SIG-M5 treated with dmso at 0.1 percent for 504 hours (cell line): ENCODE measurements around the gene HAO1.
A peak's percentile ranks its signal among the peaks of the same experiment; 100 is the strongest.
"Not testable (repeated sequence)": the region's sequence is repeated elsewhere in the genome, so short reads cannot be mapped to it uniquely, and the experiment has no call there.

Source experiments
- DNase-seq: peaks from one replicate; lab custom pipeline; 2025; ENCODE audit not compliant: unreplicated experiment; lab: John Stamatoyannopoulos, UW

HAO1 gene

GRCh38 chr20:7940341-7940740 lies at the start of gene HAO1:
Gene HAO1, minus strand, starts transcription at chr20:7940458. Its CDS starts 36 bp downstream, at chr20:7940422.
- DNase-seq, result no peak

DNA sequence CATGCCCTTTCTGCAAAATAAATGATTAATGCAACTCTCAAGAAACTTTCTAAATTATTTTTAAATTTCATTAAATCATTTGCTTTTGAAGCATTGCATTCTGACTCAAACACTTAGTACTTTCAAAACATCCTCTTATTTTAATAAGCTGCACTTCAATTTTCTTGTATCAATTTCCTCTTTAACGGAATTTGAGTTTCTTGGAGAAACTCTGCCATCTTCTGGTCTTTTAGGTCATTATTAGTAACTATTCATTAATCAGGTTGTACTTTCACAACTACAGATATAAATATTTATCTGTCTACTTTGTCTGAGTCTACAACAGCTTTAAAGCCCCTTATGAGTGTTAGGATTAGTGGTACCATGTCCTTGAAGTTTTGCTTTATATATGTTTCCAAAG lies 49.1 kb upstream of the HAO1 start:
- no peak for DNase-seq

DNA sequence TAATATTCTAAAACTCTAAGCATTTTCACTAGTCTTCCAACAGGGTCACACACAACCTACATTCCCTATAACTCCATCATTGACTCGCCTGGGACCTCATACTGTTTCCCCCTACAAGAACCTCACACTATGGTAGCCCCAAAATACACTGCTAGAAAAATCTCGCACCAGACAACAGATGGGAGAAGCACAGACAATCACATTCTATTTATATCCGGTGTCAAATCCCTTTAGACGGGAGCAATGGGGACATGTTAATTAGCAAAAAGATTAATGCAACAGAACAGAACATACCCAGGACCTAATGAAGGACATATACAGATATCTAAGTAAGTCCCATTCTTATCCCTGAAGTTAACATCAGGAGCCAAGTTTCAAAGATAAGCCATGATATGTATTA lies 45.7 kb upstream of the HAO1 start:
- no peak for DNase-seq

- no peak for DNase-seq
Observed at GRCh38 chr20:7984192-7984591, 43.9 kb upstream of the HAO1 start.

DNA sequence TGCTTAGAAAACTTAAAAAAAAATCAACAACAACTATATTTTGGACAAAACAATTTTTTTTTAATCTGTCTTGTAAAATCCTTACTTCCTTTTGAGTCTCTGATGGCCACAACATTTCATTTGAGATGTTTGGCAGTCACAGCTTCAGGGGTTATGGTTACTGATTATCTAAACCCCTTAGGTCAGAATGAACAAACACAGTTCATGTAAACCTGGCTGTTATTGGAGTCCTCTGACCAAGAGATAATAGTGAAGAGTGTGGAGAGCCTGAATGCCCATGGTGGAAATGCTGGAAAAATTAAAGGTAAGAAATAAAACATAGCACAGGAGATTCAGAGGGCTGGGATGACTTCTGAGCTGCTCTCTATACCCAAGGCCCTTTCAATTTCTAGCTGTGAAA lies 41.1 kb upstream of the HAO1 start:
- no peak for DNase-seq

DNA sequence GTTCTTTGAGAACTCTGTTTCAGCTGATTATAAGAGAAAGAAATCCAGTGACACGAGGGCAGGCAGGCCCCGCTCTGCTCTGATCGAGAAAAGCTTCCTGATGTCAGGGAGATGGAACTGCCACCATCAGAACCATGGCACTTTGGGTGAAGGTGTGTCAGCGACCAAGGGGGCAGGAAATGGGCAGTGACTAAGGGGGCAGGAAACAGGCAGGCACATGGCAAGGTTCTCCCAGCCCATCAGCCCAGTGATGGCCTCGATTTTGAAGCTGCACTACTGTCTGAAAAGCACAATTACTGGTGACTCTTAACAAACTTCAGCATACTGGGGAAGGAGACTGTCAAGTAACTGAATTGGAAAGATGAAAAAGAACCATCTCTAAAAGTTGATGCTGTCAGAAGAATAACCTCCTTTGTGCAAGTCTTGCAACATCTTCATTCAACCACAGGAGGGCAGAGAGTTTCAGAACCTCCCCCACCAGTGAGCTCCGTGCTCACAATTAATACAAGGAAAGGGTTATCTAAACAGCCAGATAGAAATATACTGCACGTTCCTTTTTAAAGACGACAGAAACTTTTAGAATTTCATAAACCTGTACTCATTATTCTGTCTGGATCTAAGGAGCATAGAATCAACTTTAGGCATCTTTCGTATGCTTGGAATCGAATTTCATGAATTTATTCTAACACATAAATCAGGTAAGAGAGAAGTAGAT lies 40.2 kb upstream of the HAO1 start:
- DNase-seq, result peak; percentile 64

- DNase-seq, result no peak
Observed at GRCh38 chr20:7977709-7978108, 37.5 kb upstream of the HAO1 start.

- no peak for DNase-seq
Observed at GRCh38 chr20:7975851-7976414, 35.7 kb upstream of the HAO1 start.

DNA sequence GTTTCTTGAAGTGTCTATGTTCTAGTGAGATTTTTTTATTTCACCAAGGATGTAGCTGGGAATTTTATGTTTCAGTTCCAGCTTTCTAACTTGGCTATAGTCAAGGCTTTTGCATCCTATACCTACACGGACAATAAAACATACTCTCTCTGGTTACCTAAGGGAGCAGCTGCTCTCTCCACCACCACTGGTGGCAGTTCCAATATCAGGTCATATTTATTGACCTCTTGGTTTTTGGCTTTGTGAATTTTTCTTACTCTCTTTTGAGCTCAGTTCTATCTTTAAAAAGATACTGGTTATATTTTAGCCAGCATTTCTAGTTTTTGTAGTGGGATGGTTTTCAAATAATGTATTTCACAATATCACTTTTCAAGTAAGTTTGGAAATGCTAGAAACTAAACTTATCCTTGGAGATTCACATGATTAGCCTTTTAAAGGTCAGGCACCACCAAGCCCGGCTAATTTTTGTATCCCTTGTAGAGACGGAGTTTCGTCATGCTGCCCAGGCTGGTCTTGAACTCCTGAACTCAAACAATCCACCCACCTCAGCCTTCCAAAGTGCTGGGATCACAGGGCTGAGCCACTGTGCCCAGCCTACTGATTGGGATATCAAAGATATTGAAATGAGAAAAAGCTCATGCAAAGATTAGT lies 34.7 kb upstream of the HAO1 start:
- no peak for DNase-seq

GRCh38 chr20:7971536-7972280 lies 31.4 kb upstream of the HAO1 start:
- DNase-seq, result no peak

GRCh38 chr20:7967199-7967844 lies 27.1 kb upstream of the HAO1 start:
- DNase-seq, result no peak

GRCh38 chr20:7966176-7966575 lies 25.9 kb upstream of the HAO1 start:
- no peak for DNase-seq

- no peak for DNase-seq
Observed at GRCh38 chr20:7959484-7959883, 19.2 kb upstream of the HAO1 start.

GRCh38 chr20:7956561-7956960 lies 16.3 kb upstream of the HAO1 start:
- DNase-seq, result not testable (repeated sequence)

DNA sequence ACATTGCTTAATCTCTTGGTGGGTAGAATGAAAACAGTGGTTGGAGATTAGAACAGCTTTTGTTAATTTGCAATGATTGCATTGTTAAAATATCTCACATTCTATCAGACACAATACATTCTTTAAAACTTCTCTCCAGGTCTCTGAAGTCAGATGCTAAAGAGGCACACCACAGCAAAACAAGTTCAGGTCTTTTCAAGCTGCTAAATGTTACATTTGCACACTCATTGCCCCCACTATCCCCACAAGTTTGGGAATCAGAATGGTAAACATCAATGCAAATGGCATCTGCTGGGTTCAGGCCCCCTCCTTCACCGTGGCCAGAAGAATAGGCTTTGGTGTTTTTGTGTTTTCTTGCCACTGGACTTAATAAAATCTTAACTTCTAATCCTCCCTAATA lies 10.1 kb upstream of the HAO1 start:
- no peak for DNase-seq

- DNase-seq, result no peak
Observed at GRCh38 chr20:7943891-7944290, 3.6 kb upstream of the HAO1 start.

GRCh38 chr20:7939663-7940062 lies 595 bp downstream of the HAO1 start:
- no peak for DNase-seq

GRCh38 chr20:7938058-7938457 lies 2.2 kb downstream of the HAO1 start:
- DNase-seq, result no peak

- no peak for DNase-seq
Observed at GRCh38 chr20:7937328-7937727, 2.9 kb downstream of the HAO1 start.

DNA sequence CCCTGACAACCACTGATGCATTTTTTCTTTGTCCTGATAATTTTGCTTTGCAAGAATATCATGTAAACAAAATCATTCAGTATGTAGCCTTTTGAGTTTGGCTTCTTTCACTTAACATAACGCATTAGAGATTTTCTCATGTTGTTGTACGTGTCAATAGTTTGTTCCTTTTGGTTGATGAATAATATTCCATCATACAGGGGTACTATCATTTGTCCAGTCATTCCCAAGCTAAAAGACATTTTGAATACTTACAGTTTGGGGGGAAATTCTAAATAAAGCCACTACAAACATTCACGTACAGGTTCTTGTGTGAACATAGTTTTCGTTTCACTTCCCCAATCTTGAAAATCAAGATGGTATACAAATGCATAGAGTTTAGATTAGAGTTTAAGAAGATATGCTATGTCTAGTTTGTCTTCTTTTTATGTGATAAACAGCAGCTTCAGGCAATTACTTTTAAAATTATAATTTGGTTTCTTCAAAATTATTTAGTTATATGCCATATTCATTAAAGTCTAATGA lies 5.2 kb downstream of the HAO1 start:
- no peak for DNase-seq

DNA sequence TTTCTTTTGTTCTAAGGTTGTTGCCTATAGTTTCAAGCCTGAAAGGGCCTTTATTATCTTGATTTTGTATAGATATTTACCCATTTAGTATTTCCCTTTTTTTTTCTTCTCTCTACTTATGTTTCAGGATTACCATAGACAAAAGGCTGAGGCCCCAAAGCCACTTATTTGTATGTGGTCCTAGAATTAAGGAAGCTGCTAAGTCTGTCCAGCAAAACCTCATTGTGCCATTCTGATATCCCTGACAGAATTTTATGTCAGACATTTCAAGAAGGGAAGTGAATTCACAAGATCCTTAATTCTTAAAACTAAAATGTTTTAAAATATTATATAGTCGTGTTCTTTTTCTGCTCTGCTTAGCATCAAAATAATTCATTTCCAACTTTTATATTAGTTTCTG lies 6.9 kb downstream of the HAO1 start:
- no peak for DNase-seq
